CD14-positive monocyte (primary cell): Measurements from ENCODE around the gene FAM110D. TPM values are rescaled to one million over a fixed set of nuclear protein-coding genes. Genes with fewer than 3 reads are reported as not detected.
A peak's percentile ranks its signal among the peaks of the same experiment; 100 is the strongest.

Experiments used
- DNase-seq, 3 donors: peaks; one replicate each; pipeline ENCODE4 v3.0.0-alpha.2; 2011 to 2022
- H2AFZ ChIP-seq: 2 replicates; pipeline ENCODE4 v1.6.0; 2012; ENCODE audit warnings: mild to moderate bottlenecking, low read depth, low read length, inconsistent platforms; ENCODE audit not compliant: insufficient read depth, poor library complexity, severe bottlenecking
- H3K27ac ChIP-seq, 2 donors: 1 replicate in 1 of 2; 2 replicates in 1 of 2; pipeline ENCODE4 v1.5.1; 2012 to 2013; ENCODE audit warnings: low read length in 2 of 2, control low read depth in 1 of 2, inconsistent platforms in 1 of 2, low read depth in 1 of 2, mild to moderate bottlenecking in 1 of 2
- H3K27me3 ChIP-seq, 2 donors: one replicate each; pipeline versions ENCODE4 v1.6.0 to v1.6.1; 2011 to 2013; ENCODE audit warnings: low read length in 2 of 2; ENCODE audit not compliant: control insufficient read depth in 2 of 2, insufficient read depth in 2 of 2
- H3K36me3 ChIP-seq, 2 donors: replicated peaks in 1 of 2; 1 replicate in 1 of 2; 2 replicates in 1 of 2; pipeline versions ENCODE4 v1.5.1 to v1.6.1; 2012 to 2013; ENCODE audit warnings: low read length in 2 of 2, control low read depth in 1 of 2, inconsistent platforms in 1 of 2, mild to moderate bottlenecking in 1 of 2; ENCODE audit not compliant: insufficient read depth in 2 of 2, control insufficient read depth in 1 of 2
- H3K4me1 ChIP-seq, 2 donors: 1 replicate in 1 of 2; 2 replicates in 1 of 2; pipeline versions ENCODE4 v1.5.1 to v1.6.1; 2012 to 2013; ENCODE audit warnings: low read length in 2 of 2, control low read depth in 1 of 2, inconsistent platforms in 1 of 2, mild to moderate bottlenecking in 1 of 2, moderate library complexity in 1 of 2; ENCODE audit not compliant: insufficient read depth in 2 of 2, control insufficient read depth in 1 of 2
- H3K4me2 ChIP-seq: replicated peaks from 2 replicates; pipeline ENCODE3; 2012; ENCODE audit warnings: low read length, moderate library complexity, mild to moderate bottlenecking; ENCODE audit not compliant: poor library complexity, severe bottlenecking; ENCODE audit errors: extremely low read depth
- H3K4me3 ChIP-seq, 3 experiments: fragments of 200-600 bp in 1 of 3; sonication (generic) in 1 of 3; replicated peaks in 1 of 3; 1 replicate in 2 of 3; 2 replicates in 1 of 3; pipeline ENCODE4 v1.5.1; 2011 to 2013; ENCODE audit warnings: low read length in 3 of 3, mild to moderate bottlenecking in 3 of 3, control low read depth in 2 of 3, low read depth in 2 of 3, inconsistent platforms in 1 of 3, moderate library complexity in 1 of 3
- H3K79me2 ChIP-seq: 2 replicates; pipeline ENCODE4 v1.6.0; 2012; ENCODE audit warnings: mild to moderate bottlenecking, control low read depth, inconsistent platforms, low read length, moderate library complexity; ENCODE audit not compliant: insufficient read depth
- H3K9ac ChIP-seq: 2 replicates; pipeline ENCODE4 v1.6.0; 2017; ENCODE audit warnings: low read length, mild to moderate bottlenecking; ENCODE audit not compliant: insufficient read depth, poor library complexity, severe bottlenecking
- H3K9me3 ChIP-seq, 2 donors: replicated peaks in 1 of 2; 1 replicate in 1 of 2; 2 replicates in 1 of 2; pipeline versions ENCODE4 v1.5.1 to v1.6.1; 2012 to 2013; ENCODE audit warnings: low read length in 2 of 2, control low read depth in 1 of 2; ENCODE audit not compliant: control insufficient read depth in 1 of 2, insufficient read depth in 1 of 2
- H4K20me1 ChIP-seq: 2 replicates; pipeline ENCODE4 v1.6.0; 2012; ENCODE audit warnings: mild to moderate bottlenecking, low read length, control low read depth, moderate library complexity; ENCODE audit not compliant: insufficient read depth
- H3K27ac Mint-ChIP-seq, 7 donors: one replicate each; pipeline ENCODE4 v1.8.0; 2020; ENCODE audit warnings: mild to moderate bottlenecking in 7 of 7, mixed read lengths in 7 of 7, moderate library complexity in 6 of 7, inconsistent platforms in 2 of 7
- H3K27me3 Mint-ChIP-seq, 3 donors: one replicate each; pipeline ENCODE4 v1.8.0; 2021 to 2022; ENCODE audit warnings: low read depth in 3 of 3, mild to moderate bottlenecking in 3 of 3, mixed read lengths in 3 of 3, moderate library complexity in 3 of 3, inconsistent platforms in 1 of 3
- H3K36me3 Mint-ChIP-seq, 2 donors: one replicate each; pipeline ENCODE4 v1.8.0; 2020; ENCODE audit warnings: mixed read lengths in 2 of 2, inconsistent platforms in 1 of 2, mild to moderate bottlenecking in 1 of 2
- H3K4me1 Mint-ChIP-seq: one replicate; pipeline ENCODE4 v1.8.0; 2020; ENCODE audit warnings: mild to moderate bottlenecking, mixed read lengths
- H3K4me3 Mint-ChIP-seq, 2 donors: one replicate each; pipeline ENCODE4 v1.8.0; 2020; ENCODE audit warnings: mild to moderate bottlenecking in 2 of 2, mixed read lengths in 2 of 2, moderate library complexity in 1 of 2
- H3K9me3 Mint-ChIP-seq, 7 donors: one replicate each; pipeline ENCODE4 v1.8.0; 2020 to 2022; ENCODE audit warnings: mixed read lengths in 7 of 7, mild to moderate bottlenecking in 6 of 7, moderate library complexity in 6 of 7, inconsistent platforms in 2 of 7
- WGBS: methylation state at CpG from one replicate; pipeline ENCODE4 v1.1.5; 2013; ENCODE audit warnings: missing lambda C conversion rate; ENCODE audit not compliant: insufficient coverage; 5-methylcytosine and 5-hydroxymethylcytosine counted together
- intact Hi-C, 2 donors: fragments of 100-400 bp; cut with micrococcal nuclease; formaldehyde crosslinking; loops; one replicate each; pipeline versions ENCODE4 v1.15.0 to v1.15.1; 2023
- polyA plus RNA-seq, 3 donors: library from polyadenylated mRNA; depleted of rRNA in 1 of 3; unstranded in 2 of 3; stranded (reverse) in 1 of 3; fragments of 300-500 nt in 2 of 3; fragments of >200 nt in 1 of 3; fragmentation: Illumina TruSeq in 2 of 3; gene quantifications; 1 replicate in 2 of 3; 2 replicates in 1 of 3; pipeline ENCODE4 v1.2.3, GENCODE V29; 2012 to 2021
- TF ChIP-seq, protein P1 (sequence below): fragments of 200-600 bp; IDR thresholded peaks from one replicate; pipeline ENCODE4 v1.8.0; 2022; ENCODE audit warnings: antibody characterized with exemption, mild to moderate bottlenecking

Gene FAM110D
- polyA plus RNA-seq, 3 donors = not detected

DNA sequence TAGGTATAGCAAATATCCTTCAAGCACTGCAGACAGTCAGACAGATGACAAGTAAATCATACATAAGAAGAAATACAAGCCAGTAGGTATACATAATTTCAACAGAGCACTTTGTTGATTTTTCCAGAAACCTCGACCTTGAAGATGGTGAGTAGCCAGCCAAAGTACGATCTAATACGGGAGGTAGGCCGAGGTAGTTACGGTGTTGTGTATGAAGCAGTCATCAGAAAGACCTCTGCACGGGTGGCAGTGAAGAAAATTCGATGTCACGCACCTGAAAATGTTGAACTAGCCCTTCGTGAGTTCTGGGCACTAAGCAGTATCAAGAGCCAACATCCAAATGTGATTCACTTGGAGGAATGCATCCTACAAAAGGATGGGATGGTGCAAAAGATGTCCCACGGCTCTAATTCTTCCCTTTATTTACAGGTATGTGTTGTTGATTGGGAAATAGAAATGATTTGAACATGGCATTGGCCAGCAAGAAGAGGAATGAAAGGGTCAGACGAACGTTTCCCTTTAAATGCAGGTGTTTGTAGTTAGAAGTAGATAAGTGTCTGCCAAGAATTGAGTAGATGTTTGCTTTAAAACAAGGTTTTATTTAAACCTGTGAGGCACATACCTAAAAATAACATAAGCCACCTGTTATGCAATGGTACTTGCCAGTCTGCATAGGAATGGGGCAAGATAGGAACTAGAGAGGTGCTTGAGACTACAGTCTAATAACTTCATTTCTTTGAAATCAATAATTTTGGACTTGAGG lies 44.5 kb upstream of the FAM110D start:
- no peak for DNase-seq
- H3K4me3 ChIP-seq = no peak overlapping the region
- Mint-ChIP-seq H3K9me3 (no peaks in the 10 kb centered on the region), H3K36me3 (peaks cover 31 to 45% of the 10 kb centered on the region in 2 donors), H3K27me3 (no peaks in the 10 kb centered on the region), H3K4me1 (peaks cover 23% of the 10 kb centered on the region), H3K4me3 (no peak overlapping the region), H3K27ac (no peak overlapping the region)
- H3K36me3 ChIP-seq = peaks cover 23 to 50% of the 10 kb centered on the region in 2 donors
- H3K27ac ChIP-seq = no peak overlapping the region
- no peaks in the 10 kb centered on the region for H3K27me3 ChIP-seq
- peaks cover 21 to 26% of the 10 kb centered on the region in 2 donors for H3K4me1 ChIP-seq
- intact Hi-C loops = loop anchor here in 1 of 2 donors (10.0 kb wide), 1 partner anchor 200 kb away; the partner anchor contains the start of gene CD52
- peaks cover 76% of the 10 kb centered on the region for H3K79me2 ChIP-seq
- H3K9ac ChIP-seq = no peak overlapping the region
- H3K4me2 ChIP-seq = no peak overlapping the region
- H2AFZ ChIP-seq = no peak overlapping the region
- H3K9me3 ChIP-seq = no peaks in the 10 kb centered on the region
- no peaks in the 10 kb centered on the region for H4K20me1 ChIP-seq
- WGBS = 100% methylated on average over 6 of the region's 12 CpGs
- TF ChIP-seq, protein P1, sequence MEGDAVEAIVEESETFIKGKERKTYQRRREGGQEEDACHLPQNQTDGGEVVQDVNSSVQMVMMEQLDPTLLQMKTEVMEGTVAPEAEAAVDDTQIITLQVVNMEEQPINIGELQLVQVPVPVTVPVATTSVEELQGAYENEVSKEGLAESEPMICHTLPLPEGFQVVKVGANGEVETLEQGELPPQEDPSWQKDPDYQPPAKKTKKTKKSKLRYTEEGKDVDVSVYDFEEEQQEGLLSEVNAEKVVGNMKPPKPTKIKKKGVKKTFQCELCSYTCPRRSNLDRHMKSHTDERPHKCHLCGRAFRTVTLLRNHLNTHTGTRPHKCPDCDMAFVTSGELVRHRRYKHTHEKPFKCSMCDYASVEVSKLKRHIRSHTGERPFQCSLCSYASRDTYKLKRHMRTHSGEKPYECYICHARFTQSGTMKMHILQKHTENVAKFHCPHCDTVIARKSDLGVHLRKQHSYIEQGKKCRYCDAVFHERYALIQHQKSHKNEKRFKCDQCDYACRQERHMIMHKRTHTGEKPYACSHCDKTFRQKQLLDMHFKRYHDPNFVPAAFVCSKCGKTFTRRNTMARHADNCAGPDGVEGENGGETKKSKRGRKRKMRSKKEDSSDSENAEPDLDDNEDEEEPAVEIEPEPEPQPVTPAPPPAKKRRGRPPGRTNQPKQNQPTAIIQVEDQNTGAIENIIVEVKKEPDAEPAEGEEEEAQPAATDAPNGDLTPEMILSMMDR = no peak

DNA sequence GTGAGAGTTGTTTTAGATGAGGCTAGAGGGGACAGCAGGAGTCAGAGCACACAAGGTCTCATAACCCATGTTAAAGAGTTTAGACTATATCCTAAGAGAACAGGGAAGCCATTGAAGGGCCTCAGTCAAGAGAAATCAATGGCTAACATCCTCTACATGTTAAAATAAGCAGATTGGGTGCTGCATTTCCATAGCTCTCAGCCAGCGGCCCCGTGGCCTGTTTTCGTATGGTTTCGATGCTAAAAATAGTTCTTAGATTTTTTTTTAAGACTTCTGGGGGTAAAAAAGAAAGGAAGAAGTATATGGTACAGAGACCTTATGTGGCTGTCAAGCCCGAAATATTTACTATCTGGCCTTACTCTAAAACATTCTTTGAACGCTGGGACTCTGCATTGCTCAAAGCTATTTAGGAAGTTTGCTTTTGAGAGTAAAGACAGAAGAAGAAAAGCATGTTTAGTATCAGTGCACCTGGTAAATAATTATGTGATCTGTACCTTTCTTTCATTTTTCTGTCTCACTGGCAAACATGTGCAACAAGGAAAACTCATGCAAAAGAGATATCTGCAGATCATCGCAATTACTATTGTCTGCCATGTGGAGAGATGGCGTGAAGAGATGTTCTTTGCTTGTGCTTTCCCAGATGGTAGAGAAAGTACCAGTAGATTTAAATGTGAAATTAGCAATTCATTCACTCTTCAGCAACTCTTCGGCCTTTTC lies 38.8 kb upstream of the FAM110D start:
- WGBS = 10% methylated on average over 3 of the region's 9 CpGs

More for the DNA sequence above, 38.8 kb upstream of the FAM110D start:
- peaks cover 35 to 52% of the 10 kb centered on the region in 2 donors for H3K4me1 ChIP-seq
- no peak overlapping the region for H3K4me3 ChIP-seq
- H3K79me2 ChIP-seq = peaks cover 66% of the 10 kb centered on the region
- H3K27me3 Mint-ChIP-seq = no peaks in the 10 kb centered on the region
- intact Hi-C loops = loop anchor here in 1 of 2 donors (5.0 to 10.0 kb wide), 2 partner anchors 42 to 195 kb away; partner anchors contain the start of gene CD52
- peak overlapping the region in 1 of 2 donors; percentile 53 for H3K27ac ChIP-seq
- peaks cover 0 to 2% (median 0%) of the 10 kb centered on the region in 7 donors for H3K9me3 Mint-ChIP-seq
- H3K27ac Mint-ChIP-seq = peak overlapping the region in 6 of 7 donors; percentile 18 to 83 (median 60)
- H3K9me3 ChIP-seq = no peaks in the 10 kb centered on the region
- peaks cover 17 to 38% of the 10 kb centered on the region in 2 donors for H3K36me3 ChIP-seq
- peaks cover 20 to 43% of the 10 kb centered on the region in 2 donors for H3K36me3 Mint-ChIP-seq
- DNase-seq = no peak
- H3K27me3 ChIP-seq = no peaks in the 10 kb centered on the region
- peak overlapping the region in 1 of 2 donors; percentile 31 for H3K4me3 Mint-ChIP-seq
- TF ChIP-seq, protein P1 = no peak
- no peaks in the 10 kb centered on the region for H4K20me1 ChIP-seq
- H3K9ac ChIP-seq = no peak overlapping the region
- H3K4me2 ChIP-seq = peak overlapping the region; percentile 2
- peaks cover 49% of the 10 kb centered on the region for H3K4me1 Mint-ChIP-seq
- H2AFZ ChIP-seq = no peak overlapping the region
